ENCODE results near the gene IL1RAP. TPM values are rescaled to one million over a fixed set of nuclear protein-coding genes. Genes with fewer than 3 reads are reported as not detected.
A peak's percentile ranks its signal among the peaks of the same experiment; 100 is the strongest.

IL1RAP gene
- total and polyA plus RNA-seq, 5 donors: 1.6 to 8.5 (median 5.5) TPM

- no peak overlapping the region for H3K27ac ChIP-seq (ENCODE audit: low read length)
- H3K9me3 ChIP-seq (ENCODE audit: control insufficient read depth, low read length): no peaks in the 10 kb centered on the region
- H3K4me1 ChIP-seq (ENCODE audit: control insufficient read depth, insufficient read depth, low read length): no peaks in the 10 kb centered on the region
- no peaks in the 10 kb centered on the region for H3K27me3 ChIP-seq (ENCODE audit: control insufficient read depth, insufficient read depth)
- ATAC-seq: no peak
- H3K4me3 ChIP-seq (ENCODE audit: low read length): no peak overlapping the region
- 94% methylated on average over 9 of the region's 9 CpGs for WGBS
- intact Hi-C loops (cut with DNase I): no loop called here
- no peak for DNase-seq
Observed at GRCh38 chr3:190595179-190595795, 81.4 kb downstream of the IL1RAP start.

- Histone ChIP-seq H3K27ac (ENCODE audit: low read length) (no peak overlapping the region), H3K4me1 (ENCODE audit: control insufficient read depth, insufficient read depth, low read length) (no peaks in the 10 kb centered on the region), H3K4me3 (ENCODE audit: low read length) (no peak overlapping the region), H3K27me3 (ENCODE audit: control insufficient read depth, insufficient read depth) (no peaks in the 10 kb centered on the region), H3K9me3 (ENCODE audit: control insufficient read depth, low read length) (no peaks in the 10 kb centered on the region)
- no peak for DNase-seq
- WGBS: 86% methylated on average over 2 of the region's 2 CpGs
- intact Hi-C loops (cut with DNase I): no loop called here
- ATAC-seq: no peak
Observed at GRCh38 chr3:190595807-190596206, 81.9 kb downstream of the IL1RAP start.

- Histone ChIP-seq H3K27me3 (ENCODE audit: control insufficient read depth, insufficient read depth) (no peaks in the 10 kb centered on the region), H3K4me3 (ENCODE audit: low read length) (no peak overlapping the region), H3K4me1 (ENCODE audit: control insufficient read depth, insufficient read depth, low read length) (no peaks in the 10 kb centered on the region), H3K9me3 (ENCODE audit: control insufficient read depth, low read length) (no peaks in the 10 kb centered on the region), H3K27ac (ENCODE audit: low read length) (no peak overlapping the region)
- DNase-seq: no peak
- 69% methylated on average over 5 of the region's 5 CpGs for WGBS
- intact Hi-C loops (cut with DNase I): no loop called here
- ATAC-seq: no peak
Observed at GRCh38 chr3:190596349-190597285, 82.7 kb downstream of the IL1RAP start.

- intact Hi-C loops (cut with DNase I): no loop called here
- Histone ChIP-seq H3K27me3 (ENCODE audit: control insufficient read depth, insufficient read depth) (no peaks in the 10 kb centered on the region), H3K27ac (ENCODE audit: low read length) (no peak overlapping the region), H3K9me3 (ENCODE audit: control insufficient read depth, low read length) (no peaks in the 10 kb centered on the region), H3K4me3 (ENCODE audit: low read length) (no peak overlapping the region), H3K4me1 (ENCODE audit: control insufficient read depth, insufficient read depth, low read length) (no peaks in the 10 kb centered on the region)
- no peak for DNase-seq
- peak in 1 of 2 donors; percentile 72 for ATAC-seq
- 51% methylated on average over 1 of the region's 1 CpG for WGBS
Observed at GRCh38 chr3:190597291-190597690, 83.4 kb downstream of the IL1RAP start.

GRCh38 chr3:190601622-190602021 lies 87.7 kb downstream of the IL1RAP start:
- no peaks in the 10 kb centered on the region for H3K9me3 ChIP-seq (ENCODE audit: control insufficient read depth, low read length)
- H3K4me3 ChIP-seq (ENCODE audit: low read length): no peak overlapping the region
- H3K4me1 ChIP-seq (ENCODE audit: control insufficient read depth, insufficient read depth, low read length): no peaks in the 10 kb centered on the region
- intact Hi-C loops (cut with DNase I): no loop called here
- no peak overlapping the region for H3K27ac ChIP-seq (ENCODE audit: low read length)
- DNase-seq: peak; percentile 34 to 81 (median 69)
- H3K27me3 ChIP-seq (ENCODE audit: control insufficient read depth, insufficient read depth): no peaks in the 10 kb centered on the region
- 47% methylated on average over 5 of the region's 5 CpGs for WGBS
- no peak for ATAC-seq

- WGBS: 32% methylated on average over 4 of the region's 4 CpGs
- DNase-seq: no peak
Observed at GRCh38 chr3:190605385-190605784, 91.5 kb downstream of the IL1RAP start.

GRCh38 chr3:190606596-190606995 lies 92.7 kb downstream of the IL1RAP start:
- Histone ChIP-seq H3K27me3 (ENCODE audit: control insufficient read depth, insufficient read depth) (no peaks in the 10 kb centered on the region), H3K9me3 (ENCODE audit: control insufficient read depth, low read length) (no peaks in the 10 kb centered on the region), H3K4me1 (ENCODE audit: control insufficient read depth, insufficient read depth, low read length) (no peaks in the 10 kb centered on the region), H3K4me3 (ENCODE audit: low read length) (no peak overlapping the region), H3K27ac (ENCODE audit: low read length) (no peak overlapping the region)
- intact Hi-C loops (cut with DNase I): no loop called here
- no peak for DNase-seq
- no peak for ATAC-seq
- WGBS: 64% methylated on average over 3 of the region's 3 CpGs

More at GRCh38 chr3:190605385-190605784, 91.5 kb downstream of the IL1RAP start:
- ATAC-seq: no peak
- Histone ChIP-seq H3K9me3 (ENCODE audit: control insufficient read depth, low read length) (no peaks in the 10 kb centered on the region), H3K4me3 (ENCODE audit: low read length) (no peak overlapping the region), H3K27me3 (ENCODE audit: control insufficient read depth, insufficient read depth) (no peaks in the 10 kb centered on the region), H3K4me1 (ENCODE audit: control insufficient read depth, insufficient read depth, low read length) (no peaks in the 10 kb centered on the region), H3K27ac (ENCODE audit: low read length) (no peak overlapping the region)
- intact Hi-C loops (cut with DNase I): no loop called here

GRCh38 chr3:190607021-190607420 lies 93.1 kb downstream of the IL1RAP start:
- Histone ChIP-seq H3K4me1 (ENCODE audit: control insufficient read depth, insufficient read depth, low read length) (no peaks in the 10 kb centered on the region), H3K27me3 (ENCODE audit: control insufficient read depth, insufficient read depth) (no peaks in the 10 kb centered on the region), H3K9me3 (ENCODE audit: control insufficient read depth, low read length) (no peaks in the 10 kb centered on the region), H3K4me3 (ENCODE audit: low read length) (no peak overlapping the region), H3K27ac (ENCODE audit: low read length) (no peak overlapping the region)
- WGBS: 61% methylated on average over 2 of the region's 2 CpGs
- no peak for ATAC-seq
- DNase-seq: no peak
- intact Hi-C loops (cut with DNase I): no loop called here

- ATAC-seq: no peak
- intact Hi-C loops (cut with DNase I): no loop called here
- no peaks in the 10 kb centered on the region for H3K4me1 ChIP-seq (ENCODE audit: control insufficient read depth, insufficient read depth, low read length)
- no peak for DNase-seq
- no peak overlapping the region for H3K27ac ChIP-seq (ENCODE audit: low read length)
- no peaks in the 10 kb centered on the region for H3K27me3 ChIP-seq (ENCODE audit: control insufficient read depth, insufficient read depth)
- H3K9me3 ChIP-seq (ENCODE audit: control insufficient read depth, low read length): no peaks in the 10 kb centered on the region
- 71% methylated on average over 4 of the region's 4 CpGs for WGBS
- no peak overlapping the region for H3K4me3 ChIP-seq (ENCODE audit: low read length)
Observed at GRCh38 chr3:190608850-190609589, 95.1 kb downstream of the IL1RAP start.

- no peaks in the 10 kb centered on the region for H3K4me1 ChIP-seq (ENCODE audit: control insufficient read depth, insufficient read depth, low read length)
- H3K27me3 ChIP-seq (ENCODE audit: control insufficient read depth, insufficient read depth): no peaks in the 10 kb centered on the region
- no peaks in the 10 kb centered on the region for H3K9me3 ChIP-seq (ENCODE audit: control insufficient read depth, low read length)
- intact Hi-C loops (cut with DNase I): no loop called here
- DNase-seq (no peak), ATAC-seq (no peak)
- no peak overlapping the region for H3K4me3 ChIP-seq (ENCODE audit: low read length)
- 61% methylated on average over 11 of the region's 11 CpGs for WGBS
- no peak overlapping the region for H3K27ac ChIP-seq (ENCODE audit: low read length)
Observed at GRCh38 chr3:190614226-190615059, 100.6 kb downstream of the IL1RAP start.

All from right cardiac atrium (tissue), 5 donors.